Measurements from ENCODE around the gene TMEM132C.

GRCh38 chr12:128313931-128314330 is 47.0 kb downstream of the TMEM132C start:
- TF ChIP-seq JUN (IDR thresholded peaks at IDR 0.05; ENCODE audit: borderline replicate concordance, insufficient read depth, insufficient read length, low read depth), result no peak
- TF ChIP-seq MYC (IDR thresholded peaks at IDR 0.05; ENCODE audit: low read depth, low read length), result no peak
- TF ChIP-seq CTCF (IDR thresholded peaks at IDR 0.05; ENCODE audit: extremely low read depth in 1 of 2, insufficient read depth in 1 of 2, low read depth in 1 of 2, low read length in 2 of 2), result no peak
- TF ChIP-seq POLR2A (IDR thresholded peaks at IDR 0.05; ENCODE audit: low read depth, low read length), result no peak

All from endothelial cell of umbilical vein (primary cell).